HG03342 (cell line): ENCODE measurements around the gene RRAGC.
A peak's percentile ranks its signal among the peaks of the same experiment; 100 is the strongest.
"Not testable (repeated sequence)": the region's sequence is repeated elsewhere in the genome, so short reads cannot be mapped to it uniquely, and the experiment has no call there.

ENCODE experiments used
- ATAC-seq: cut with Tn5 transposase; IDR thresholded peaks from one replicate; pipeline ENCODE4 v1.9.1; 2021; ENCODE audit warnings: mild to moderate bottlenecking, moderate library complexity; ENCODE audit not compliant: unreplicated experiment

Gene RRAGC

GRCh38 chr1:38858833-38859560, 575 bp downstream of the RRAGC start:
- peak; percentile 31 for ATAC-seq

DNA sequence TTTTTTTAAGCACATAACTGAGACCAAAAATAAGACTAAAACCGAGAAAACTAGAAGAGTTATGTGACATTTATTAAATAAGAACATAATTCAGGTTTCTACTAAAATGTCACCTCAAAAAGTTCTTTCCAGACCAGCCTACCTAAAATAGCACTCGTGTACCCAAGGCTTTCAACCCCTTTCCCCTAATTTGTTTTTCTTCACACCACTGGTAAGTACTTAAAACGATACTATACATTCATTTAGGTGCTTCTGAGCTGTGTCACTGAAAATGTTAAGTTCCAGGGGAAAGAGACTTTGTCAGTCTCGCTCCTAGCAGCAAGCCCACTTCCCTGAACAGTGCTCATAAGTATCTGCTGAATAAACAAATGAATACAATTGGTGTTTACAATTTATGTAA, 6.8 kb downstream of the RRAGC start:
- no peak for ATAC-seq

GRCh38 chr1:38848071-38848470, 11.5 kb downstream of the RRAGC start:
- no peak for ATAC-seq

DNA sequence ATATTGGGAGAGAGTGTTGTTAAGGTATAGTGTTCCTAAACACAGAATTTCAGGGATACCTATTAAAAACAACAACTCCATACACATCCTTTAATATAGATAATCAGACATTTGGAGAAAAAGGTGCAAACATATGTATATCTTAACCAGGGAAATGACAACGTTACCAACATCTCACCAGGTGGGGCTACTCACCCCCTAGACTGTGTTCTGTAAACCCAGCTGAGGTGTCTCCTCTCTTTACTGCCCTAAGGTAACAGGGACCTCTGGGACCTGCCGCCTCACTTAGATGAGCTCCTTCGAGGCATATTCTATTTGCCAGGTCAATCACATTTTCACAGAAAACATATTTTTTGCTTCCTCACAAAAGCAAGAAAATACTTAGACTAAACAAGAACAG, 13.4 kb downstream of the RRAGC start:
- ATAC-seq, result no peak

DNA sequence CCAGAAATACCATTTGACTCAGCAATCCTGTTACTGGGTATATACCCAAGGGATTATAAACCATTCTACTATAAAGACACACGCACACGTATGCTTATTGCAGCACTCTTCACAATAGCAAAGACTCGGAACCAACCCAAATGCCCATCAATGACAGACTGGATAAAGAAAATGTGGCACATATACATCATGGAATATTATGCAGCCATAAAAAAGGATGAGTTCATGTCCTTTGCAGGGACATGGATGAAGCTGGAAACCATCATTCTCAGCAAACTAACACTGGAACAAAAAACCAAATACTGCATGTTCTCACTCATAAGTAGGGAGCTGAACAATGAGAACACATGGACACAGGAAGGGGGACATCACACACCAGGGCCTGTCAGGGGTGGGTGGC, 14.5 kb downstream of the RRAGC start:
- ATAC-seq, result not testable (repeated sequence)

- ATAC-seq, result no peak
These were observed 19.3 kb downstream of the RRAGC start for GRCh38 chr1:38840281-38840680.

DNA sequence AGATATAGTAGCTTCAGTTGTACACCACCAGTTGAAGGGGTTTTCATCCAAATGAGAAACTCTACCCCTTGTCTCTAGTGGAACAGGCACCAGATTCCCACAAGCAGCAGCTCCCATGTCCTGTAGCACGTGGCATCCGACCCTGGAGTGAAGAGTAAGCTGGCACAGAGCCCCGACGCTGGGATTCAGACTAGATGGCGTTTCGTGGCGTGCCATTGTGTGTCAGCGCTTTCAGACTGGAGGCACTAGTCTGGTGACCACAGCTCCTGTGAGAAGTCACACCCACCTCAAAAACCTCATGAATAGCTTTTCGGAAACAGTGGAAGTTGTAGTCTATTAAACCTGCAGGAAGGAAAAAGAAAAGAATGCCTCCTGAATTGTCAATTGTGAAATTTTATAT, 20.2 kb downstream of the RRAGC start:
- no peak for ATAC-seq

GRCh38 chr1:38836316-38836715, 23.3 kb downstream of the RRAGC start:
- not testable (repeated sequence) for ATAC-seq

DNA sequence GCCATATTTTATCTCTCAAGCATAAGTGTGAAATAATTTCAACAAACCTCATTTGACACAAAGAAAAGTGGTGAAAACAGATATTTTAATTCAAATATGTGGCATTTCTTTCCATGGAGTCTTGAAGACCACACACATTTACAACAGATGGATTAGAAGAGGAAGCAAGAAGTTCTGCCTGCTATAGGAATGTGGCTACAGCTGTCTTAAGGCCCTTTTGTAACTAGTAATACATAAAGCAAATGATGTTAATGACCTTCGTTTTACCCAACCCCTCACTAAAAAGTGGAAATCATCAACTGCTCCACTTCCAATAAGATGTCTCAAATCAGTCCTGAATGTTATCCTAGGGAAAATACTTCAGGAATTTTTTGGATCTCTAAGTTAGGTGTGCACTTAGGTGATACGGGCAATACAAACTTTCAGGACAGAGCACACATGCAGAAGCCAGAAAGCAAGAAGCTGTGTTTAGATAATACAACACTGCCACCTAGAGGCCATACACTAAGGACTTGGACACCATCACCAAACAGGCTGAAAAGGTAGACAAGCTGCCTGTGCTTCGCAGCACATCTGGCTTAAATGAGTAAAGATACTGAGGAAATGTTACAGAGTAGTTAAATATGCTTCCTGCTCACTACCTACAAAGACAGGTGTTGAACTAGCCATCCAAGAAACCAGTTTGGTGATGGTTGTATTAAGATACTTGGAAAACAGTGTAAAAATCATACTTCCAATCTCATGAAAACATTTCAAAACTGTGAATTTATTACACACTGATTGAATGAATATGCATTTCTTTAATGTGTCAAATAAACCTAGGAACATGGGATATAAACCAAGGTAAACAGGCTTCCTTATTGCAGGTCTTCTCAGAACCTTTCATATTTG, 24.4 kb downstream of the RRAGC start:
- ATAC-seq, result no peak

GRCh38 chr1:38834221-38834782, 25.3 kb downstream of the RRAGC start:
- no peak for ATAC-seq

GRCh38 chr1:38833146-38833545, 26.4 kb downstream of the RRAGC start:
- ATAC-seq, result no peak

GRCh38 chr1:38832370-38832734, 27.2 kb downstream of the RRAGC start:
- no peak for ATAC-seq

DNA sequence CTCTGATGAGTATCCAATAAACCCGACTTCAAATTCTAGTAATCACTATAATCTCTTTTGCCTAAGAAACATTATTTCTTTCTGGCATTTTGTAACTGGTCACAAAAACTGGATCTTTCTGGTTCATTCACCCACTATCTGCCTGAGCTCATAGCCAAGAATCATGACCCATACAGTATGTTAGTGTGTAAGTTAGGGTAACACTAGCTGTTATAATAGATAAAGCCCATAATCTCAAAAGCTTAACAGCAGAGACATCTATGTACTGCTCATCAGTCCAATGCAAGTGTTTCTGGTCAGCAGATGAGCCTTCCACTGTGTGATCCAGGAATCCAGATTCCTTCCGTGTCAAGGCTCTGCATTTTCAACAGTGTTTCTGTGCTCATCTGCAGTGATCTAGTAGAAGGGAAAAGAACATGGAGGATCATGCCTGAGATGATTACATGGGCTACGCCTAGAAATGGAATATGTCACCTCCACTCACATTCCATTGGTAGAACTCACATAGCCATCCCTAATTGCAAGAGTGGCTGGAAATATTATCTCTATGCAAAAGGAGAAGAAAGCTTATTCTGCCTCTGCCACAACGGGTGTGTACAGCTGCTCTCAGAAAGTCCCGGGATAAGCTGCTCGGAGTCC, 27.7 kb downstream of the RRAGC start:
- no peak for ATAC-seq

- ATAC-seq, result no peak
These were observed 30.2 kb downstream of the RRAGC start for GRCh38 chr1:38829368-38829767.

DNA sequence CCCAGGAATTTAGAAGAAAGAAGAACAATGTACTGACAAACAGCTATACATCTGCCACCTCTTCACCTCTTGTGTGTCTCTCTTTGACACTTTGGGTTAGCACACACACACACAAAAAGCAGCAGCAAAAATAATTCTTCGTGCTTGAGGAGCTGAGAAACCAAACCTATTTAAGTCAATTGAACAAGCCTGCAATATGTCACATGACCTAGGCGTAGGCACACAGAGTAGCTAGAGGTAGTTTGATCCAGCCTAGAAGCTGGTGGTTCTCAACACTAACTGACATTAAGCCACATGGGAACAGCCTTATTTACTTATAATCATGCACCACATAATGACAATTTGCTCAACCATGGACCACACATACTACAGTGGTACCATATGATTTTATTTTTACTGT, 32.3 kb downstream of the RRAGC start:
- no peak for ATAC-seq

DNA sequence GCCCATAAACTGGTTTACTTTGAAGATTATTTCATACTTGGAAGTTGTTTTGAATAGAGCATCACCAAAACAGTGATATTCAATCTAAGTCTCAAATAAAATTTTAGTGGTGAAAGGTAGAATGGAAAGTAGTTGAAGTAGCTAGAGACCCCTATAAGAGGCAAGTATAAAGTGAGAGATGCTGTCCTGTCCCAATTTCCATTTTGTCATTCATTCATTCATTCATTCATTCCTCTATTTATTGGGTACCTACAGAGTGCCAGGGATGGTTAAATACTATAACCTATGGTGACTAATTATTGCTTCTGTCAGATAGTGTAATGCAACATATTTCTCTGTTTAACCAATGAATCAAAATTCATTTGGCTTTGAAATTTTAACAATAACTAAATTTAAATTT, 32.7 kb downstream of the RRAGC start:
- no peak for ATAC-seq

DNA sequence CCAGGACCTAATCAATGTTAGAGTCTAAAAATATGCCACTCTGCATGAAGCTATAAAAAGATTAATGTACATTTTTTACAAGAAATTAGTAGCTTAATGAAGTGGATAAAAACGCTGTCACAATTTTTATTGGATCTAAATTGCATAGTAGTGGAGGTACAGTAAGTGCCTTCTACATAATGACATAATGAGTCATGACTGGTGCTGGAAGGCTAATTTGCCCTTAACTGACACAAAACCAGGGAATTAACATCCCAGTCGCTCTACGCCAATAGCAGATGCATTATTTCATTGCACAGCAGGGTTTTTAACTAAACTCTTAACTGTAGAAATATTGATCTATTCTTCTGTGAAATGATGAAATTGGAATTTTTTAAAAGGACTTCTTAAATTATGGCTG, 33.3 kb downstream of the RRAGC start:
- ATAC-seq, result no peak

- ATAC-seq, result no peak
These were observed 38.7 kb downstream of the RRAGC start for GRCh38 chr1:38820860-38821259.

- ATAC-seq, result no peak
These were observed 40.1 kb downstream of the RRAGC start for GRCh38 chr1:38819516-38819915.

DNA sequence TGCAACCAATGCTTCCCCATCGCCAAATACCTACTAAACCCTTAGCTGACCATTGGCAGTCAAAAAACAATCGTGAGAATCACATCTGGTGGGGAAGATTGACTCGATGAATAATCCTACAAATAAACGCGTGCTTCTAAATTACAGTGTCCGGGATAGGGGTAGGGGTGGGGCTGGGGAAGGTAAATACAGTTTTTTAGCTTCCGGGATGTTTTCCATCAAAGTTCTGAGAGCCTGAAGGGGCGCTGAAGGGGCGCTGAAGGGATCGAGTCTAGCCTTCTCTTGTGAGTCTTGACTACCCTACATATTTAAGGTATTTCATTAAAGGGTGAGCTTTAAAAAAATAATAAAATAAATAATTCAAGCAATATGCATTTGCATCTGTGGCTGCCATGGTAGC, 40.5 kb downstream of the RRAGC start:
- ATAC-seq, result no peak

GRCh38 chr1:38818175-38818976, 41.2 kb downstream of the RRAGC start:
- no peak for ATAC-seq
